ENCODE data around the gene PNMA6E. TPM values are rescaled to one million over a fixed set of nuclear protein-coding genes. Genes with fewer than 3 reads are reported as not detected.

PNMA6E gene
- total RNA-seq, 1 experiment from 2014 or later: not detected

- DNase-seq: no peak
- intact Hi-C loops (cut with micrococcal nuclease; ENCODE audit: unreplicated experiment): no loop called here
- no TSS peak for BruUV-seq (replicated peaks)
- H3K4me1 Mint-ChIP-seq (ENCODE audit: low read depth, unreplicated experiment): no peaks in the 10 kb centered on the region
- POLR2A ChIA-PET: no interaction called here
- CTCF ChIA-PET: no interaction called here
- H3K36me3 Mint-ChIP-seq (ENCODE audit: insufficient read depth, unreplicated experiment): no peaks in the 10 kb centered on the region
- H3K27me3 Mint-ChIP-seq (ENCODE audit: insufficient read depth, unreplicated experiment): peaks cover 7% of the 10 kb centered on the region
- Histone ChIP-seq H3K36me3 (ENCODE audit: control insufficient read depth, insufficient read depth, low read length) (no peaks in the 10 kb centered on the region), H3K9me3 (no peaks in the 10 kb centered on the region), H3K4me3 (ENCODE audit: low read depth, low read length) (no peak overlapping the region), H3K4me1 (no peaks in the 10 kb centered on the region), H3K27me3 (replicated peaks; ENCODE audit: control insufficient read depth, insufficient read depth, low read length) (no peaks in the 10 kb centered on the region)
- no peaks in the 10 kb centered on the region for H3K9me3 Mint-ChIP-seq (ENCODE audit: unreplicated experiment)
- H3K27ac Mint-ChIP-seq (ENCODE audit: unreplicated experiment): no peak overlapping the region
- H3K4me3 Mint-ChIP-seq (ENCODE audit: unreplicated experiment): no peak overlapping the region
- TF ChIP-seq, protein P1, sequence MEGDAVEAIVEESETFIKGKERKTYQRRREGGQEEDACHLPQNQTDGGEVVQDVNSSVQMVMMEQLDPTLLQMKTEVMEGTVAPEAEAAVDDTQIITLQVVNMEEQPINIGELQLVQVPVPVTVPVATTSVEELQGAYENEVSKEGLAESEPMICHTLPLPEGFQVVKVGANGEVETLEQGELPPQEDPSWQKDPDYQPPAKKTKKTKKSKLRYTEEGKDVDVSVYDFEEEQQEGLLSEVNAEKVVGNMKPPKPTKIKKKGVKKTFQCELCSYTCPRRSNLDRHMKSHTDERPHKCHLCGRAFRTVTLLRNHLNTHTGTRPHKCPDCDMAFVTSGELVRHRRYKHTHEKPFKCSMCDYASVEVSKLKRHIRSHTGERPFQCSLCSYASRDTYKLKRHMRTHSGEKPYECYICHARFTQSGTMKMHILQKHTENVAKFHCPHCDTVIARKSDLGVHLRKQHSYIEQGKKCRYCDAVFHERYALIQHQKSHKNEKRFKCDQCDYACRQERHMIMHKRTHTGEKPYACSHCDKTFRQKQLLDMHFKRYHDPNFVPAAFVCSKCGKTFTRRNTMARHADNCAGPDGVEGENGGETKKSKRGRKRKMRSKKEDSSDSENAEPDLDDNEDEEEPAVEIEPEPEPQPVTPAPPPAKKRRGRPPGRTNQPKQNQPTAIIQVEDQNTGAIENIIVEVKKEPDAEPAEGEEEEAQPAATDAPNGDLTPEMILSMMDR (IDR thresholded peaks at IDR 0.05; ENCODE audit: insufficient read depth in 1 of 2, low read depth in 1 of 2, low read length in 1 of 2, severe bottlenecking in 1 of 2, unreplicated experiment in 1 of 2): no peak
Measured at GRCh38 chrX:153382563-153383482, 18.3 kb downstream of the PNMA6E start.

DNA sequence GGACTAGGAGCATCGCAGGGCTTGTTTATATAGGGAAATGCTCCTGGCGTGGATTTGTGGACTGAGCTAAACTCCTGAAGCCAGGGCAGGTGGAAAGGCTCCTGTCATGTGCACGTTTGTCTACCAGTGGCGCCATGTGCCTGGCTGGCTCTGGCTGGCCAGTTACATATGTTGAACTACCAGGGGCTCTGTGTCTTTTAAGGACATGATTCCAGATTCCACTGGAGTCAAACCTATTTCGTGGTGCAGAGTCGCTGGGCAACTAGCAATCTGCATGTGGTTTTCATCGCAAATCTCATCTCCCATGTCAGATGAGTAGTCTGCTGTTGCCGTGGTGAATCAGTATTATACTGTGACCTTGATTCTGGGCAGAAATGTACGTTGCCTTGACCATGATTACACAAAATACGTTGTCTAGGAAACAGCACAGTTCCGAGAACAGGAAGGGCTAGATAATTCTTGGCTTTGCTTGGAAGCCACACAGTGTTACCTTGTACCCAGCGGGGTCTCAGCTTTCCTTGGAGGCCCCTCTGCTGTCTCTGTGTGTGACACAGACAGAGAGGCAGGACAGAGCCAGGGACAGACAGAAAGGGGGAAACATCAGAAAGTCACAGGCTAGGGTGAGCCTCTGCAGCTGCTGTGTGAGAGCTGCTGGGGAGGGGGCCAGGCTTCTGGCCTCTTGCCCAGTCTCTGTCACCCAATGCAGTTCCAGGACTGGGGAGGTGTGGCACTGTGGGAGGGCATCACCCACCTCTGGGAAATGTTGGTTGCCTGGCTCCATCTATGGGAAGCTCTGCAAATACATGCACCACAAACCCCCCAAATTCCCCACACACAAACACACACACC, 19.2 kb downstream of the PNMA6E start:
- H3K27me3 ChIP-seq (replicated peaks; ENCODE audit: control insufficient read depth, insufficient read depth, low read length): no peaks in the 10 kb centered on the region
- POLR2A ChIA-PET: no interaction called here
- H3K27ac Mint-ChIP-seq (ENCODE audit: unreplicated experiment): no peak overlapping the region

GRCh38 chrX:153380691-153381090, 20.5 kb downstream of the PNMA6E start:
- Mint-ChIP-seq H3K36me3 (ENCODE audit: insufficient read depth, unreplicated experiment) (no peaks in the 10 kb centered on the region), H3K4me3 (ENCODE audit: unreplicated experiment) (no peak overlapping the region), H3K27me3 (ENCODE audit: insufficient read depth, unreplicated experiment) (no peaks in the 10 kb centered on the region), H3K4me1 (ENCODE audit: low read depth, unreplicated experiment) (no peaks in the 10 kb centered on the region), H3K9me3 (ENCODE audit: unreplicated experiment) (no peaks in the 10 kb centered on the region), H3K27ac (ENCODE audit: unreplicated experiment) (no peak overlapping the region)
- H3K9me3 ChIP-seq: no peaks in the 10 kb centered on the region
- H3K4me3 ChIP-seq (ENCODE audit: low read depth, low read length): no peak overlapping the region
- H3K36me3 ChIP-seq (ENCODE audit: control insufficient read depth, insufficient read depth, low read length): no peaks in the 10 kb centered on the region
- DNase-seq: no peak
- CTCF ChIA-PET: no interaction called here
- no peaks in the 10 kb centered on the region for H3K4me1 ChIP-seq
- H3K27me3 ChIP-seq (replicated peaks; ENCODE audit: control insufficient read depth, insufficient read depth, low read length): no peaks in the 10 kb centered on the region
- POLR2A ChIA-PET: no interaction called here
- BruUV-seq (replicated peaks): no TSS peak
- intact Hi-C loops (cut with micrococcal nuclease; ENCODE audit: unreplicated experiment): no loop called here
- TF ChIP-seq, protein P1 (IDR thresholded peaks at IDR 0.05; ENCODE audit: insufficient read depth in 1 of 2, low read depth in 1 of 2, low read length in 1 of 2, severe bottlenecking in 1 of 2, unreplicated experiment in 1 of 2): no peak

More for the DNA sequence above, 19.2 kb downstream of the PNMA6E start:
- H3K36me3 ChIP-seq (ENCODE audit: control insufficient read depth, insufficient read depth, low read length): no peaks in the 10 kb centered on the region
- Mint-ChIP-seq H3K27me3 (ENCODE audit: insufficient read depth, unreplicated experiment) (peaks cover 7% of the 10 kb centered on the region), H3K4me1 (ENCODE audit: low read depth, unreplicated experiment) (no peaks in the 10 kb centered on the region), H3K4me3 (ENCODE audit: unreplicated experiment) (no peak overlapping the region), H3K9me3 (ENCODE audit: unreplicated experiment) (no peaks in the 10 kb centered on the region), H3K36me3 (ENCODE audit: insufficient read depth, unreplicated experiment) (no peaks in the 10 kb centered on the region)
- no peak overlapping the region for H3K4me3 ChIP-seq (ENCODE audit: low read depth, low read length)
- intact Hi-C loops (cut with micrococcal nuclease; ENCODE audit: unreplicated experiment): no loop called here
- H3K9me3 ChIP-seq: no peaks in the 10 kb centered on the region
- H3K4me1 ChIP-seq: no peaks in the 10 kb centered on the region
- TF ChIP-seq, protein P1 (IDR thresholded peaks at IDR 0.05; ENCODE audit: insufficient read depth in 1 of 2, low read depth in 1 of 2, low read length in 1 of 2, severe bottlenecking in 1 of 2, unreplicated experiment in 1 of 2): no peak
- DNase-seq: peak; percentile 10 to 37
- CTCF ChIA-PET: no interaction called here
- no TSS peak for BruUV-seq (replicated peaks)

Measured in Caco-2 (cell line).